Spleen (tissue), 7 donors: ENCODE results near the gene FLVCR2.

Source experiments
- POLR2A ChIP-seq, 3 donors: fragments of 450-650 bp; IDR thresholded peaks; one replicate each; pipeline ENCODE4 v1.5.1; 2017; ENCODE audit warnings: antibody characterized with exemption in 3 of 3, mild to moderate bottlenecking in 1 of 3
- TF ChIP-seq, protein P1 (sequence below), 11 experiments: fragments of 200-600 bp in 7 of 11; fragments of 450-650 bp in 4 of 11; sonication (generic) in 4 of 11; IDR thresholded peaks in 8 of 11; conservative IDR thresholded peaks in 3 of 11; 1 replicate in 7 of 11; 2 replicates in 4 of 11; pipeline versions ENCODE4 v1.4.0 to v1.8.0; 2016 to 2021; ENCODE audit warnings: antibody characterized with exemption in 11 of 11, inconsistent platforms in 4 of 11, mild to moderate bottlenecking in 1 of 11
- donor health status: DM: no; HTN: no; CAD: no; lungs with moderate emphysema.
- donor health status: DM: no; HTN: no; CAD: no.
- donor health status: DM: no; HTN: no; CAD: no.

DNA sequence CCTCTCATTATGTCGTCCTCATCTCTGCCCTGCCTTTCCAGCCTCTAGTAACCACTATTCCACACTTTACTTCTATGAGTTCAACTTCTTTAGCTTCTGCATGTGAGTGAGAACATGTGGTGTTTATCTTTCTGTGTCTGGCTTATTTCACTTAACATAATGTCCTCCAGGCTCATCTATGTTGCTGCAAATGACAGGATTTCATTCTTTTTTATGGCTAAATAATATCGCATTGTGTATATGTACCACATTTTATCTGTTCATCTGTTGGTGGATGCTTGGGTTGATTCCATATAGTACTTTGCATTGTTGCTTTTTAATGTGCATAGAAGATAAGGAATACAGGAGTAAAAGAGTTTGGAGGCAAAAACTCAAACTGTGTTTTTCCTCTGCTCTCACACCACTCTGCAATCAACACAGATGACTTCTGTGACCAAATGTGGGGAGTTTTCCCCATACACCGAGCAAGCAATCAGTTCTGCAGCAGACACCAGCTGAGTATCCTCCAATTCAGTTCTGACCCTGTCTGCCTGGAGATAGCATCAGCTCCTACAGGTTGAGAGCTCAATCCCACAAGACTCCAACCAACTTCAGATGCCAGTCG lies 24.6 kb upstream of the FLVCR2 start:
- TF ChIP-seq, protein P1, sequence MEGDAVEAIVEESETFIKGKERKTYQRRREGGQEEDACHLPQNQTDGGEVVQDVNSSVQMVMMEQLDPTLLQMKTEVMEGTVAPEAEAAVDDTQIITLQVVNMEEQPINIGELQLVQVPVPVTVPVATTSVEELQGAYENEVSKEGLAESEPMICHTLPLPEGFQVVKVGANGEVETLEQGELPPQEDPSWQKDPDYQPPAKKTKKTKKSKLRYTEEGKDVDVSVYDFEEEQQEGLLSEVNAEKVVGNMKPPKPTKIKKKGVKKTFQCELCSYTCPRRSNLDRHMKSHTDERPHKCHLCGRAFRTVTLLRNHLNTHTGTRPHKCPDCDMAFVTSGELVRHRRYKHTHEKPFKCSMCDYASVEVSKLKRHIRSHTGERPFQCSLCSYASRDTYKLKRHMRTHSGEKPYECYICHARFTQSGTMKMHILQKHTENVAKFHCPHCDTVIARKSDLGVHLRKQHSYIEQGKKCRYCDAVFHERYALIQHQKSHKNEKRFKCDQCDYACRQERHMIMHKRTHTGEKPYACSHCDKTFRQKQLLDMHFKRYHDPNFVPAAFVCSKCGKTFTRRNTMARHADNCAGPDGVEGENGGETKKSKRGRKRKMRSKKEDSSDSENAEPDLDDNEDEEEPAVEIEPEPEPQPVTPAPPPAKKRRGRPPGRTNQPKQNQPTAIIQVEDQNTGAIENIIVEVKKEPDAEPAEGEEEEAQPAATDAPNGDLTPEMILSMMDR (IDR thresholded peaks at IDR 0.05 in 8 of 11, conservative IDR thresholded peaks at IDR 0.05 in 3 of 11): no peak
- TF ChIP-seq POLR2A (IDR thresholded peaks at IDR 0.05): no peak
